A549 (cell line): ENCODE measurements around the gene FERMT3. TPM values are rescaled to one million over a fixed set of nuclear protein-coding genes. Genes with fewer than 3 reads are reported as not detected.

Experiments
- ATAC-seq, 2 experiments: fragments of 200-7000 bp in 1 of 2; fragments of >200 bp in 1 of 2; cut with Nextera tagmentation in 1 of 2; cut with Tn5 transposase in 1 of 2; 3 replicates each; pipeline versions ENCODE4 v1.8.0 to v1.9.1; 2018 to 2020; ENCODE audit warnings: mild to moderate bottlenecking in 1 of 2, moderate library complexity in 1 of 2
- CTCF ChIA-PET: fragments of 300-600 bp; sonication (Branson Sonifier 250); formaldehyde crosslinking; extraction: SDS; loops from one replicate; lab custom pipeline; 2021; ENCODE audit warnings: antibody characterized with exemption, inconsistent platforms; lab: Yijun Ruan, JAX
- POLR2A ChIA-PET: fragments of 350-600 bp; formaldehyde crosslinking; extraction: SDS; loops from one replicate; lab custom pipeline; 2021; ENCODE audit warnings: antibody characterized with exemption, inconsistent platforms; lab: Yijun Ruan, JAX
- DNase-seq, 2 experiments: peaks; one replicate each; pipeline versions ENCODE4 v3.0.0 to v3.0.0-alpha.2; 2011 to 2016; ENCODE audit warnings: low read depth in 1 of 2, low spot score in 1 of 2
- FAIRE-seq: peaks from 2 replicates; lab custom pipeline; 2011; peaks lifted over from hg19 to GRCh38; lab: Jason Lieb, UNC
- H3K27ac ChIP-seq, 2 experiments: fragments of >200 bp; sonication (Bioruptor Twin); formaldehyde crosslinking; 3 replicates each; pipeline ENCODE4 v1.5.1; 2016 to 2017
- H3K4me1 ChIP-seq: fragments of >200 bp; sonication (Bioruptor Twin); formaldehyde crosslinking; 3 replicates; pipeline ENCODE4 v1.6.1; 2016
- H3K4me2 ChIP-seq: fragments of >200 bp; sonication (Bioruptor Twin); formaldehyde crosslinking; 3 replicates; pipeline ENCODE4 v1.6.1; 2016
- H3K4me3 ChIP-seq: fragments of >200 bp; sonication (Bioruptor Twin); formaldehyde crosslinking; 3 replicates; pipeline ENCODE4 v1.5.1; 2016
- H3K9me3 ChIP-seq: fragments of >200 bp; sonication (Bioruptor Twin); formaldehyde crosslinking; 3 replicates; pipeline ENCODE4 v1.6.1; 2016
- CTCF ChIP-seq: fragments of >200 bp; sonication (Bioruptor Twin); formaldehyde crosslinking; IDR thresholded peaks from 3 replicates; pipeline ENCODE4 v1.5.1; 2016
- EHF ChIP-seq: fragments of 250-450 bp; sonication (Bioruptor Pico); IDR thresholded peaks from 2 replicates; pipeline ENCODE4 v1.5.0; 2020; ENCODE audit warnings: mild to moderate bottlenecking
- ELK1 ChIP-seq: fragments of 150-350 bp; IDR thresholded peaks from 2 replicates; pipeline ENCODE4 v1.6.1; 2014; ENCODE audit warnings: low read depth, mild to moderate bottlenecking, low read length
- FOSL2 ChIP-seq, 2 experiments: fragments of 450-650 bp in 1 of 2; fragments of >200 bp in 1 of 2; sonication (Bioruptor Twin) in 1 of 2; formaldehyde crosslinking; IDR thresholded peaks; 2 replicates each; pipeline versions ENCODE4 v1.5.0 to v1.6.1; 2016 to 2020; ENCODE audit warnings: mild to moderate bottlenecking in 1 of 2, moderate library complexity in 1 of 2
- FOXS1 ChIP-seq: fragments of 250-450 bp; sonication (Bioruptor Pico); IDR thresholded peaks from 2 replicates; pipeline ENCODE4 v1.5.0; 2020; ENCODE audit warnings: mild to moderate bottlenecking, moderate library complexity
- GATA3 ChIP-seq: IDR thresholded peaks from 2 replicates; pipeline ENCODE4 v1.6.1; 2012; ENCODE audit warnings: borderline replicate concordance
- HEYL ChIP-seq: fragments of 250-450 bp; sonication (Bioruptor Pico); IDR thresholded peaks from 2 replicates; pipeline ENCODE4 v1.8.0; 2021; ENCODE audit warnings: mild to moderate bottlenecking, moderate library complexity
- HMGXB4 ChIP-seq: fragments of 250-450 bp; sonication (Bioruptor Pico); IDR thresholded peaks from 2 replicates; pipeline ENCODE4 v1.5.0; 2021; ENCODE audit warnings: mild to moderate bottlenecking, moderate library complexity, borderline replicate concordance
- HOXB13 ChIP-seq: fragments of 250-450 bp; sonication (Bioruptor Pico); IDR thresholded peaks from 2 replicates; pipeline ENCODE4 v1.5.0; 2020; ENCODE audit warnings: low read depth, mild to moderate bottlenecking, moderate library complexity
- HOXB5 ChIP-seq: fragments of 250-450 bp; sonication (Bioruptor Pico); IDR thresholded peaks from 2 replicates; pipeline ENCODE4 v1.5.0; 2020; ENCODE audit warnings: mild to moderate bottlenecking, moderate library complexity
- JUNB ChIP-seq: fragments of >200 bp; sonication (Bioruptor Twin); formaldehyde crosslinking; IDR thresholded peaks from 2 replicates; pipeline ENCODE4 v1.6.1; 2016
- MAFK ChIP-seq: fragments of 450-650 bp; IDR thresholded peaks from 2 replicates; pipeline ENCODE4 v1.6.1; 2014; ENCODE audit not compliant: partially characterized antibody
- NPAS2 ChIP-seq: fragments of 250-450 bp; sonication (Bioruptor Pico); IDR thresholded peaks from 2 replicates; pipeline ENCODE4 v1.8.0; 2022; ENCODE audit warnings: mild to moderate bottlenecking, moderate library complexity, borderline replicate concordance
- PBX3 ChIP-seq: IDR thresholded peaks from 2 replicates; pipeline ENCODE4 v1.6.1; 2012
- POLR2A ChIP-seq: IDR thresholded peaks from 2 replicates; pipeline ENCODE4 v1.6.1; 2012; ENCODE audit warnings: mild to moderate bottlenecking, low read length
- SREBF2 ChIP-seq: fragments of 450-650 bp; IDR thresholded peaks from 2 replicates; pipeline ENCODE4 v1.6.1; 2014; ENCODE audit warnings: mild to moderate bottlenecking, moderate library complexity
- TFCP2L1 ChIP-seq: fragments of 250-450 bp; sonication (Bioruptor Pico); IDR thresholded peaks from 2 replicates; pipeline ENCODE4 v1.5.0; 2021; ENCODE audit warnings: mild to moderate bottlenecking
- ZC3H11A ChIP-seq: fragments of 450-650 bp; IDR thresholded peaks from 2 replicates; pipeline ENCODE4 v1.6.1; 2014; ENCODE audit warnings: antibody characterized with exemption, mild to moderate bottlenecking
- ZNF302 ChIP-seq: fragments of 250-450 bp; sonication (Bioruptor Pico); IDR thresholded peaks from 2 replicates; pipeline ENCODE4 v1.9.0; 2021; ENCODE audit warnings: inconsistent platforms, mild to moderate bottlenecking, moderate library complexity
- WGBS: methylation state at CpG from one replicate; pipeline ENCODE4 v1.1.6; 2017; ENCODE audit errors: missing lambda C conversion rate; 5-methylcytosine and 5-hydroxymethylcytosine counted together
- polyA plus RNA-seq, 4 experiments: library from polyadenylated mRNA; depleted of rRNA in 3 of 4; stranded (reverse); fragments of >200 nt; fragmentation: RNase III in 1 of 4; extraction: RNeasy Plus Mini Kit Qiagen cat#74134 plus additional on column Dnase treatment in 1 of 4; gene quantifications; 2 replicates in 3 of 4; 3 replicates in 1 of 4; pipeline ENCODE4 v1.2.3, GENCODE V29; 2011 to 2017
- TF ChIP-seq, protein P1 (sequence below): IDR thresholded peaks from 2 replicates; pipeline ENCODE4 v1.6.1; 2012; ENCODE audit warnings: low read depth, borderline replicate concordance
- TF ChIP-seq, protein P2 (sequence below): fragments of >200 bp; sonication (Bioruptor Twin); formaldehyde crosslinking; IDR thresholded peaks from 2 replicates; pipeline ENCODE4 v1.6.1; 2016

The FERMT3 gene
- polyA plus RNA-seq, 2 of the 4 experiments (the other 2 are of a cell fraction) = 0.56 to 2.1 TPM

GRCh38 chr11:64209563-64209843 lies 3.0 kb downstream of the FERMT3 start:
- 87% methylated on average over 8 of the region's 8 CpGs for whole genome bisulfite sequencing
- H3K9me3 ChIP-seq = no peaks in the 10 kb centered on the region
- DNase-seq (no peak), ATAC-seq (no peak), FAIRE-seq (no peak)
- TF ChIP-seq FOXS1 (CRISPR knock-in tag) (no peak), POLR2A (no peak), HMGXB4 (CRISPR knock-in tag) (no peak), HOXB13 (no peak), HEYL (no peak), TFCP2L1 (CRISPR knock-in tag) (no peak), ZC3H11A (no peak), CTCF (no peak), ELK1 (no peak), SREBF2 (no peak), HOXB5 (CRISPR knock-in tag) (no peak), JUNB (no peak), NPAS2 (CRISPR knock-in tag) (no peak), PBX3 (no peak), FOSL2 (IDR thresholded peaks at IDR 0.05) (no peak), FOSL2 (CRISPR knock-in tag; IDR thresholded peaks at IDR 0.05) (no peak), ZNF302 (no peak), MAFK (no peak), GATA3 (no peak)
- TF ChIP-seq, protein P1, sequence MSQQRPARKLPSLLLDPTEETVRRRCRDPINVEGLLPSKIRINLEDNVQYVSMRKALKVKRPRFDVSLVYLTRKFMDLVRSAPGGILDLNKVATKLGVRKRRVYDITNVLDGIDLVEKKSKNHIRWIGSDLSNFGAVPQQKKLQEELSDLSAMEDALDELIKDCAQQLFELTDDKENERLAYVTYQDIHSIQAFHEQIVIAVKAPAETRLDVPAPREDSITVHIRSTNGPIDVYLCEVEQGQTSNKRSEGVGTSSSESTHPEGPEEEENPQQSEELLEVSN = no peak
- CTCF ChIA-PET = interaction anchor here (0.9 to 20.3 kb wide), 7 partner anchors 11 to 93 kb away, joined by 3 to 254 read pairs (median 12); partner anchors contain the start of genes CATSPERZ, DNAJC4, NUDT22 and PLCB3
- H3K4me3 ChIP-seq = no peak overlapping the region
- H3K27ac ChIP-seq = no peak overlapping the region
- peaks cover 4% of the 10 kb centered on the region; the same call in 1 of the 3 replicates for H3K4me1 ChIP-seq
- POLR2A ChIA-PET = interaction anchor here (0.8 kb wide), 1 partner anchor 24 kb away, joined by 3 read pairs; the partner anchor contains the start of gene STIP1
- no peak overlapping the region for H3K4me2 ChIP-seq

- TF ChIP-seq FOSL2 (IDR thresholded peaks at IDR 0.05) = no peak
- TF ChIP-seq FOSL2 (CRISPR knock-in tag; IDR thresholded peaks at IDR 0.05) = no peak
- TF ChIP-seq, protein P2, sequence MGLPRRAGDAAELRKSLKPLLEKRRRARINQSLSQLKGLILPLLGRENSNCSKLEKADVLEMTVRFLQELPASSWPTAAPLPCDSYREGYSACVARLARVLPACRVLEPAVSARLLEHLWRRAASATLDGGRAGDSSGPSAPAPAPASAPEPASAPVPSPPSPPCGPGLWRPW = no peak
- no peak for TF ChIP-seq EHF (CRISPR knock-in tag)
- CTCF ChIA-PET = interaction anchor here (0.9 to 20.3 kb wide), 7 partner anchors 7 to 92 kb away, joined by 3 to 254 read pairs (median 12); partner anchors contain the start of genes CATSPERZ, DNAJC4, FERMT3 and NUDT22
- 95% methylated on average over 17 of the region's 24 CpGs for WGBS
These were observed 3.9 kb downstream of the FERMT3 start for GRCh38 chr11:64210301-64211020.

More at GRCh38 chr11:64210301-64211020, 3.9 kb downstream of the FERMT3 start:
- no peaks in the 10 kb centered on the region for H3K9me3 ChIP-seq
- no peak overlapping the region for H3K27ac ChIP-seq
- no peaks in the 10 kb centered on the region for H3K4me1 ChIP-seq
- peak in 1 of 2 experiments; percentile 4; a peak in 2 of 6 replicates for ATAC-seq
- no peak overlapping the region for H3K4me3 ChIP-seq
- POLR2A ChIA-PET = interaction anchor here (1.3 kb wide), 1 partner anchor 10 kb away, joined by 5 read pairs; no protein-coding TSS in a partner anchor
- FAIRE-seq = no peak
- H3K4me2 ChIP-seq = no peak overlapping the region
- DNase-seq = no peak
